HG02970 (cell line): ENCODE measurements around the gene EFHC1.
"Not testable (repeated sequence)": the region's sequence is repeated elsewhere in the genome, so short reads cannot be mapped to it uniquely, and the experiment has no call there.

Source experiments
- ATAC-seq: cut with Tn5 transposase; IDR thresholded peaks from one replicate; pipeline ENCODE4 v1.9.1; 2021; ENCODE audit warnings: mild to moderate bottlenecking, moderate library complexity, moderate number of reproducible peaks; ENCODE audit not compliant: unreplicated experiment, low FRiP score

EFHC1 gene

DNA sequence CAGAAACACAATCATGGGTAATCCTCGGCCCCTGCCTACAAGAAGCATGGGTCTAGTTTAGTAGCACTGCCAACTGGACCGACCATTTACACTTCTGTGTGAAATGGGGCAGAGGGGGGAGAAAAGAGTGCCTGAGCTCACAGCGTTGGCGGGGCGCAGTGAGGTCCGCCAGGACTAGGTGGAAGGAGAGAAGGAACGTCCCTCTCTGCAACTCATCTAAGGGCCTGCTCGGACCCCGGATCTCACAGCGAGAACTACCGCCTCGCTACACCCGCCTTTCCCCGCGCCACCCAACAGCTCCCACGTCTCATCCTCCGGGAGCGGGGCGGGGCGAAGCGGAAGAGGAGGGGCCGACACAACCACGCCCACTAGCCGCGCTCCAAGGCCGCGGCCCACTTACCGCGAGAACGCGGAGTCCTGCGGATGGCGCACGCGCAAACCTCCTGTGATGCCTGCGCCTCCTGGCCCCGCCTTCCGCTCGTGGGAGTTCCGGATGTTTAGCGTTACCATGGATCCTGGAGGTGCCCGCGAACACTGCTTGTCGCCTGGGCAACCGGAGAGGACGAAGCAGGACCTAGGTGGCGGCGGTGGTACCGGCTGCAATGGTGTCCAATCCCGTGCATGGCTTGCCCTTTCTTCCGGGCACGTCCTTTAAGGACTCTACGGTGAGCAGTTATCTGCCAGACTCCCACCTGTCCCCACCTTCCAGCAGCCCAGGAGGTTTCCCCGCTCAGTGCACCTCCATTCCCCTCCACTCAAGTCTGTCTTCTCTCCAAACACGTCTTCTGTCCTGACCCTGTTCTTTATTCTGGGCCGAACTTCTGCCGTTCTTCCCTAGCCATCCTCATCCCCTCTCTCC is at the start of gene EFHC1:
EFHC1 (plus strand) TSS at position 534 of the 859 bp plus-strand sequence; CDS start at position 603, 69 bp downstream.
- ATAC-seq, result peak; percentile 94

DNA sequence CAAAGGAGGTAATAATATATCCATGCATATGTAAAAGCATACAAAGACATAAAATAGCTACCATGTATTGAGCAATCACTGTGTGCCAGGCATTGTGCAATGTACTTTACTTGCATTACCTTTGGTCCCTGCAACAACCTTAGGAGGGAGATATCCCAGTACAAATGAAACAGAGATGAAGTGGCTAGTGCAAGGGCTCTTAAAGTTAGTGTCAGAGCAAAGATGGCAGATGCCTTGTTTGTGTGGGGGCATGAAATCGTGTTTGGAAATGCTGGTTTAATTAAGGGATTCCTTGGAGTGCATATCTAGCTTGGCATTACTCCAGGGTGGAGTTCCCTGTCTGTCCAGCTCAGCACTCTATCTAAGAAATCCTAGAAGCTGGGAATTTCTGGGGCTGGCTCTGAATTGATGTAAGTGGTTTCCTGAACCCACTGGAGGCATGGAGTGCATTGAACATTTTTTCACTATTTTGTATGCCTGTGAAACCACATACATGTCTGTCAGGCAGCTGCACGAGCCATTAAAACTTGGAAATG is 48.4 kb upstream of the EFHC1 start:
- no peak for ATAC-seq

DNA sequence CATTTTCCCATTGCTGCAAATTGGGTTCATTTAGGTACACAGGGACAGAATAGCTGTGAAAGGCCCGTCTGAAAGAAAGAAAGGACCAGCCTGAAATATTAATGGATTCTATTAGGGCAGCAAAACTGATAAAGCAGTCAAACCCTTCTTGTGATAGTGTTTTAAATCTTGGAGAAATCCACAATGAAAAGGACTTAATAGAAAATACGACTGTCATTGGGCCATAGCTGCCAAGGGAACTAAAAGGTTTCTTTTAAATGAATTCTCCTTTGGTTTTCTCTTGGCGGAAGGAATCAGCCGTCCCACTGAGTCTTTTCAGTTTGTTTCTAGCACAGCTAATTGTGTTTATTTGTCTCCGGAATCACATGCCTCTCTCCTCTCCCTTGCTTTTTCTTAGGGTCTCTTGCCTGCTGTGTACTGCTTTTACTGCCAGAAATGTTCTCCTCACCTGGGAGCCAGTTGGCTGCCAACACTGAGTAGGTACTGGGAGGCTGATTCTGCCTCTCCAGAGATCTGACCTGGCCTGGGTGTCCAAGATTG is 46.9 kb upstream of the EFHC1 start:
- ATAC-seq, result no peak

GRCh38 chr6:52374247-52374646 is 45.9 kb upstream of the EFHC1 start:
- no peak for ATAC-seq

- ATAC-seq, result no peak
These were observed 44.2 kb upstream of the EFHC1 start for GRCh38 chr6:52375780-52376556.

- ATAC-seq, result no peak
These were observed 43.4 kb upstream of the EFHC1 start for GRCh38 chr6:52376763-52377162.

GRCh38 chr6:52377538-52378221 is 42.5 kb upstream of the EFHC1 start:
- ATAC-seq, result no peak

GRCh38 chr6:52381249-52381648 is 38.9 kb upstream of the EFHC1 start:
- ATAC-seq, result no peak

- ATAC-seq, result no peak
These were observed 35.9 kb upstream of the EFHC1 start for GRCh38 chr6:52384145-52384766.

DNA sequence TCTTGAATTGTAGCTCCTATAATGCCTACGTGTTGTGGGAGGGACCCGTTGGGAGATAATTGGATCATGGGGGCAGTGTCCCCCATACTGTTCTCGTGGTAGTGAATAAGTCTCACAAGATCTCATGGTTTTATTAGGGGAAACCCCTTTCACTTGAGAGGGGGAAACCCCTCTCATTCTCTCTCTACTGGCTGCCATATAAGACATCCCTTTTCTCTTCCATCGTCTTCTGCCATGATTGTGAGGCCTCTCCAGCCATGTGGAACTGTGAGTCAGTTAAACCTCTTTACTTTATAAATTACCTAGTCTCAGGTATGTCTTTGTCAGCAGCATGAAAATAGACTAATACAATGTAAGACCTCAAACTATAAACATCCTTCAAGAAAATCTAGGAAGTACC is 35.1 kb upstream of the EFHC1 start:
- no peak for ATAC-seq

- not testable (repeated sequence) for ATAC-seq
These were observed 32.0 kb upstream of the EFHC1 start for GRCh38 chr6:52388119-52388518.

DNA sequence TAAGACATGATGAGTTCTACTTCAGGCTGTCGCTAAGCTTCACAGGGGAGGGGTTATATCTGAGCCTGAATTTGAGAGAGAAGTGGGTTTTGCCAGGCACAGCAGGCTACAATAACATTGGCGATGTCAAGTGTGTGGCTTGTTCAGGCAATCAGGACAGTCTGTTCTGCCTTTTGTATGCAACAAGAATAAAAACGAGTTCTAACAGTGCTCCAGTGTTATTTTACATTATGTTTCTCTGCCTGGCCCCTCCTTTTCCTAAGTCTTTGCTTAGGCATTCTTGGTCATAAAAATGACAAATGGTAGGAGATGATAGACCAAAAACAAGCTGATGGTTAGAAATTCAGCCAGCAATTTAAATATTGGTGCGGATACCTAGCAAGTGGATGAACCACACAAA is 31.4 kb upstream of the EFHC1 start:
- no peak for ATAC-seq

DNA sequence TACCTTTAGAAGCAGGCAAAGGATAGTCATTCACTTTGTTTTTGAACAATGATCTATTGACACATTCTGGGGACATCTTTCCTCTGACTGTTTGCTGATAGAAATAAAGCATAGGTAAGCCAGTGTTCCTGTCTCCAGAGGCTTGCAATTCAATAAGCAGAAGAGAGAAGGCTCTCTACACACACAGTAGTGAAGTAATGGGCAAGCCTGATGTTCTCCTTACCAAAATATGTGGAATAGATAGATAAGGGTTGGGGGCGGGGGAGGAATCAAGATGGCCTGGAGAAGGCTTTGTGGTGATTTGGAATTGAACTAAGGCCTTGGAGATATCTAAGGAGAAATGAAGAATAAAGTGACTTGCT is 30.9 kb upstream of the EFHC1 start:
- no peak for ATAC-seq

- ATAC-seq, result peak; percentile 51
These were observed 30.3 kb upstream of the EFHC1 start for GRCh38 chr6:52389626-52390360.

DNA sequence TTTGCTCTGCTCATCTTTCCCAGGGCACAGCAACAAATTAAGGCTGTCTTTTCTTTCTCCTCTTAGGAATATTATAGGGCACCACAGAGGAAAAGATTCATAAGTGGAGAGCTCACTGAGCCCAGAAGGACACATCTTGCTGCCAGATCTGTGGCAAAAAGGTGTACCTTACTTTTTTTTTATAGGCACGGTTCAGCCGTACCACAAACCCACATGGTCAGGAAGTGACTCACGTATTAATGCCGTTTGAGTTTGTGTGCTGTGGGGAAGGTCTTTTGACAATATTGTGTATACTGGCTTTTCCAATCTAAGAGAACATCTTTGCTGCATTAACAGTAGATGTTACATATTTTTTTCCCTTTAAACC is 29.8 kb upstream of the EFHC1 start:
- ATAC-seq, result peak; percentile 34

DNA sequence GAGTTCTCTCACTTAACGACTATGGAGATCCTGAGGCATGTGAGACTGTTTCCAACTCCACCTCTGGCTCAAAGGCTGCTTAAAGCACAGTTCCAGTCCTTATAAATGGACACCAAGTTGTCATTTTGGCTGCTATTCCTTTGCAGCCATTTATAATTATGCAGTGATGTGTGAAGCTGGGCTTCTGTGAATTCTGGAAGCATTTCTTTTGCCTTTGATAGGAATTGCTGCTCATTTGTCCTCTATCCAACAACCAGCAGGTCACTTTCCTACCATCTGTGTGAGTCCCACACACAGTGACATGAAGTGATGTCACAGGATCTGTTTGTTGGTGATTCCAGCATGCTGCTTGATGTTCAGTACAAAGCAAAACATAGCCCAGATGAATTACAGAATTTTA is 28.5 kb upstream of the EFHC1 start:
- ATAC-seq, result no peak

- no peak for ATAC-seq
These were observed 27.2 kb upstream of the EFHC1 start for GRCh38 chr6:52392944-52393343.

- peak; percentile 1 for ATAC-seq
These were observed 26.4 kb upstream of the EFHC1 start for GRCh38 chr6:52393780-52394179.

- ATAC-seq, result peak; percentile 44
These were observed 25.9 kb upstream of the EFHC1 start for GRCh38 chr6:52394251-52394666.

DNA sequence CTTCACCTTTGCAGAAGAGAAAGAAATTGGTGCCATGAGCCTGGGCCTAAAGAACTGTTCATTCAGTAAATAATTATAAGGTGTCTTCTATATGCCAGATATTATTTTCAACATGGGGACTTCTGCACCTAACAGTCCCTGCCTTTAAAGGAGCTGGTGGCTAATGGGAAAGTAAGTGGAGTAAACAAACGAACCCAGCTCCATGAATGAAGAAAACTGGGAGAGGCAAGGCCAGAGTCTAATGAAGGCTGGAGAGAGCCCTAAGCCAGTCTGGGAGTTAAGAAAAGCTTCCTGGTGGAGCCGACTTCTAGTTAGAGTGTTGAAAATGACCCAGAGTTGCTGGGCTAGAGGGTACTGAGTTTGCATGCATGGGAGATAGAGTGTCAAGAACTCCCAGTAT is 24.2 kb upstream of the EFHC1 start:
- no peak for ATAC-seq
